ENCODE data around the gene HSPA4. TPM values are rescaled to one million over a fixed set of nuclear protein-coding genes. Genes with fewer than 3 reads are reported as not detected.
"Not testable (repeated sequence)": the region's sequence is repeated elsewhere in the genome, so short reads cannot be mapped to it uniquely, and the experiment has no call there.

HSPA4 gene
- 120 and 163 TPM in 2 replicates for total RNA-seq

- peak; percentile 93 for DNase-seq (ENCODE audit: low read depth, low spot score)
Measured at GRCh38 chr5:133051542-133052316, at the start of gene HSPA4. TSS of gene HSPA4 (plus strand) at chr5:133052013. CDS start at chr5:133052251, 238 bp downstream.

DNA sequence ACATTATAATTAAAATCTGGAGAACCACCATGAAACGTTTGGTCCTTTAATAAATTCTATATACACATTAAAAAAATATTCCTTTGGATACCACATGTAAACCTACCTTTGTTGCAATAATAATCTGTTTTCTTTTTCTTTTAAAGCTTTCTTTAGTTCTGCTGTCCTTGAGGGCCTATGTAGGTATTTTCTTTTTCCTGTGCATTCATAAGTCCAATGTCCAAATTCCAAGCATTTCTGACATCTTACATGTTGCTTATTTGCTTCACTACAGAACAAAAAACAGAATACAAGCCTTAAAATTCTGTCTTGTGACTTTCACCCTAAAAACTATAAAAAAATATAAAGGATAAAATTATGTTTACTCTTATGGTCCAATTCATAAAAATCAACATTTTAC lies 45.2 kb upstream of the HSPA4 start:
- no peak for DNase-seq (ENCODE audit: low read depth, low spot score)

DNA sequence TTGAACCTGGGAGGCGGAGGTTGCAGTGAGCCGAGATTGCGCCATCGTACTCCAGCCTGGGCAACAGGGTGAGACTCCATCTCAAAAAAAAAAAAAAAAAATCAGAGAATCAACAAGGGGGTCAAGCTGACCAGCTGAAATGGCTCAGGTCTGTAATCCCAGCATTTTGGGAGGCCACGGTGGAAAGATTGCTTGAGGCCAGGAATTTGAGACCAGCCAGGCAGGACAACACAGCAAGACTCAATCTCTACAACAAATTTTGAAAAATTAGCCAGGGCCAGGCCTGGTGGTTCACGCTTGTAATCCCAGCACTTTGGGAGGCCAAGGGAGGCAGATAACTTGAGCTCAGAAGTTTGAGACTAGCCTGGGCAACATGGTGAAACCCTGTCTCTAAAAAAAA lies 43.4 kb upstream of the HSPA4 start:
- not testable (repeated sequence) for DNase-seq (ENCODE audit: low read depth, low spot score)

GRCh38 chr5:133015466-133015865 lies 36.3 kb upstream of the HSPA4 start:
- no peak for DNase-seq (ENCODE audit: low read depth, low spot score)

- DNase-seq (ENCODE audit: low read depth, low spot score), result no peak
Measured at GRCh38 chr5:133017964-133018363, 33.8 kb upstream of the HSPA4 start.

GRCh38 chr5:133019471-133019870 lies 32.3 kb upstream of the HSPA4 start:
- DNase-seq (ENCODE audit: low read depth, low spot score), result not testable (repeated sequence)

- DNase-seq (ENCODE audit: low read depth, low spot score), result peak; percentile 81
Measured at GRCh38 chr5:133025804-133026663, 25.8 kb upstream of the HSPA4 start, which contains the start of gene ZCCHC10. TSS of gene ZCCHC10 (minus strand) at chr5:133026549. CDS start at chr5:133026537, 12 bp downstream.

DNA sequence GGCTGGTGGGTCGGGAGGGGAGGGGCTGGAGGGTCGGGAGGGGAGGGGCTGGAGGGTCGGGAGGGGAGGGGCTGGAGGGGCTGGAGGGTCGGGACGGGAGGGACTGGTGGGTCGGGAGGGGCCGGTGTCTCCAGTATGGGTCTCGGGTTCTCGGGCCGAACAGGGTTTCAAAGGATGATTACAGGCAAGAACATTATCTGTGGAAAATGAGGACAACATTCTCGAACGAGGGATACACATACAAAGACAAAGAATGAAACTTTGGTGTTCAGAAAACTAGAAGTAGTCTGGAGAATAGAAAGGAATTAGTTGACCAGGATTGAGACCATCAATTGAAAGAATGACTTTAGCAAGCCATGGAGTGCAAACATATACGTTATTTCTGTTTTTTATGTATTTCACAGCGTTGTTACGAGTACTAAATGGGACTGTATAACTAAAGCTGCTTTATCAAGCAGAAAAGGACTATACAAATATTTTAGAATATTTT lies 25.1 kb upstream of the HSPA4 start:
- DNase-seq (ENCODE audit: low read depth, low spot score), result no peak

DNA sequence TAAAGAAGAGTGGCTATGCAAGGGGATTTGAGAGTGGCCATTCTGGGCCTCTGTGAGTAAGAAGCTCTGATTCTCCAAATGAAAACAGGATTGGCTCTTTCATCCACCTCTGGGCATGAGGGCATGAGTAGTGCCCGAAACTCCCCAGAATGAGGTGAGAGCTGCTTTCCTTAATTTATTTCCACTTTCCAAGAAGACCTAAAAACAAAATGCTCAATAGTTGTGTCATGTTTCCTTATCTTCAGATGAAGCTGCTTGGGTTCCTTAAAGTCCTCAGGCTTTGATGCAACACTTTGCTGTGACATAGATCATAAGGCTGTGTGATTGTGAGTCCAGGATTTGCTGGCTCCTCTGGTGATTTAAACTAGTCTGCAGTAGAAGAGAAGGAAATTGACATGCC lies 22.4 kb upstream of the HSPA4 start:
- DNase-seq (ENCODE audit: low read depth, low spot score), result no peak

DNA sequence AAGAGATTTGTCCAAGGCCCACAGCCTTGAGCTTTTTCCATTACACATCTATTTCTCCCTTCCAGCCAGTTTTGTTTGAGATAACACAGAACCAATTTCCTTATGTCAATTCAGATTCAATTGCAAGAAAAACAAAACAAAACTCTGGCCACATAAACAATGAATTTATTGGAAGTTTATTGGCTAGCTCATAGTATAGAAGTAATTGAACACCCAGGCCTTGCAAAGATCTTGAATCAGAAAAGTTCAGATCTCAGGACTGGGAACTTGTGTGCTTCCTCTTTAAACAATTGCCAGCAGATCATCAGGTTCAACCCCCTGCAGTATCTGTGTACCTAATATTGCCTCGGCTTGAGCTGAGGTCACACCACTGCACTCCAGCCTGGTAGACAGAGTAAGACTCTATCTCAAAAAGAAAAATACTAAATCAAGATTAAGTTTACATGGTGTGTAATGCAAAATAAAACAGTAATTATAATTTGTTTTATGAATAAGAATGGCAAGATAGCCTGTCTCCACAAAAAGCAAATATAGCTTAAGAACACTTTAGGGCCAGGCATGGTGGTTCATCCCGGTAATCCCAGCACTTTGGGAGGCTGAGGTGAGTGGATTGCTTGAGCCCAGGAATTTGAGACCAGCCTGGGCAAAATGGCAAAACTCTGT lies 21.3 kb upstream of the HSPA4 start:
- DNase-seq (ENCODE audit: low read depth, low spot score), result no peak

GRCh38 chr5:133032852-133033742 lies 18.7 kb upstream of the HSPA4 start:
- DNase-seq (ENCODE audit: low read depth, low spot score), result no peak

DNA sequence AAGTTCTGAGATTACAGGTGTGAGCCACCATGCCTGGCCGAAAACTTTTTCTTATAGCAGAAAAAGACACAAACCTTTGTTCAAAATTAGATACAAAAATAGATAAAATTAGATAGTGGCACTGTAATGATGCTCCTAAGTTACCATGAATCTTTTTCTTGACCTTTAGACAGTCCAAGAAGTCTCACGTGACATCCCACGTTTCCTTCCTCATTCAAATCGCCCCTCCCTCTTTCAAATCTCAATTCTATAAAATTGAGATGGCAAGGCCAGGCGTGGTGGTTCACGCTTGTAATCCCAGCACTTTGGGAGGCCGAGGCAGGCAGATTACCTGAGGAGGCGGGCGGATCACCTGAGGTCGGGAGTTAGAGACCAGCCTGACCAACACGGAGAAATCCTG lies 17.7 kb upstream of the HSPA4 start:
- DNase-seq (ENCODE audit: low read depth, low spot score), result no peak

DNA sequence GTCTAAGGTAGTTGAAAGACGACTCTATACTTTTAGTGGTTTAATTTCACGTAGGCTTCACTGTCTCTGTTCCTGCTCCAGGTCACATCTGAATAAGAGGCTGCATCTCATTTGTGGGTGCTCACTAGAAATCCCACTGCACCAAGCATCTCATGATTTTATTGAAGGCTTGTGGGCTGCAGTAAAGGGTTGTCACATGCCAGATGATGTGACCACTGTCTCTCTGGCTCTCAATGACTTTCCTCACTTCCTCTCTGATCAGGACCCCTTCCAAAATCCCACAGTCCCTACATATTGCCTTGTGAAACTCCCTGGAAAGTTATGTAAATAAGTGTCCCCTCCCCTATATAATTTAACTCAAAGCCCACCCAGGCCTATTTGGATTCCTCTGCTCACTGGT lies 16.6 kb upstream of the HSPA4 start:
- no peak for DNase-seq (ENCODE audit: low read depth, low spot score)

GRCh38 chr5:133036677-133037076 lies 15.1 kb upstream of the HSPA4 start:
- DNase-seq (ENCODE audit: low read depth, low spot score), result not testable (repeated sequence)

- DNase-seq (ENCODE audit: low read depth, low spot score), result no peak
Measured at GRCh38 chr5:133041157-133041784, 10.5 kb upstream of the HSPA4 start.

- no peak for DNase-seq (ENCODE audit: low read depth, low spot score)
Measured at GRCh38 chr5:133041910-133042309, 9.9 kb upstream of the HSPA4 start.

GRCh38 chr5:133046560-133046959 lies 5.3 kb upstream of the HSPA4 start:
- not testable (repeated sequence) for DNase-seq (ENCODE audit: low read depth, low spot score)

- DNase-seq (ENCODE audit: low read depth, low spot score), result no peak
Measured at GRCh38 chr5:133047404-133047803, 4.4 kb upstream of the HSPA4 start.

DNA sequence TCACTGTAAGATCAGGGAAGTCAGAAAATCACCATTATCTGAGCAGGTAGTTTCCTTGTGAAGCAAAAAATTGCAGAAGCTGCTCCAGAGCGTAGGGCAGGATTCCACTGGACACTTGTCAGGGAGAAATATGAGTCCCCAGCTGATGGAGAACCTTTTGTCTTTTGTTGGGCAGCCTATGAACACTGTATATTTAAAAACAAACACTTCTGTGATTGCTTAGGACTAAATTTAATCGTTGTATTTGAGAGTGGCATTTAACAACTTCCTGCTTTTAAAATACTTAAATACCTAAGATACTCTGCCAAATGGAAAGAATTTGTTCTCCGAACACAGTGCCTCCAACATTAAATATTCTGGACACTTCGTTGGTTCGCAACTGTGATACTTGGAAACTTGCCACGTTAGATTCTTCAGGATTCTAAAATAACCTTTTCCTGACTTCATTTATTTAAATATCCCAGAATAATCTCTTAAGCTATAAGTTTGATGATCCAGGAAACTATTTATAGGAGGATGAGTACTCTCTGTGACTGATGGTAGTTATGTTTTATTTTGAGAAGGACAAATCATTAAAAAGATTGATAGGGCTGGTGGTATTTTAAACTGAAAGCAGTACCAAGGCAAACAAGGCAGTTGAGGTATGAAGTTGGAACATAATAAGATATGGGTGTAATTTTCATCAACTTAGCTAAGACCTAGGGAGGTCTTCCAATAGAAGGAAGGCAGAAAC lies 2.7 kb upstream of the HSPA4 start:
- no peak for DNase-seq (ENCODE audit: low read depth, low spot score)

DNA sequence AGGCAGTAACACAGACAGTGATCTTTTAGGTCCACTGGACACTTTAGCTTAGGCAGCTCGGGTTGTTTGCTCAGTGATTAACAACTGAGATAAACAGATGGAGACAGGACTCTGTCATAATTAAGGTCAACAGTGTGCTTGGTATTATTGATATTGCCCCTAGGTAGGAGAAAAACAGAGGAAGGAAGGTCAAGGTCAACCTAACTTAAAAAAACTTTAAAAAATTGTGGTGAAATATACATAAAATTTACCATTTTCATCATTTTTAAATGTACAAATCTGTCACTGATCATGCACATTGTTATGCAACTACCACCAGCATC lies 2.1 kb upstream of the HSPA4 start:
- DNase-seq (ENCODE audit: low read depth, low spot score), result no peak

All from pulmonary artery endothelial cell (primary cell).